GM15510 (cell line): Measurements from ENCODE around the gene DNMT3B.

Source experiments
- POLR2A ChIP-seq: IDR thresholded peaks from 3 replicates; pipeline ENCODE4 v1.6.1; 2011; ENCODE audit warnings: borderline replicate concordance; ENCODE audit not compliant: insufficient read length; ENCODE audit errors: extremely low read depth

DNMT3B gene

GRCh38 chr20:32822225-32822624 lies 60.0 kb downstream of the DNMT3B start:
- TF ChIP-seq POLR2A = no peak

GRCh38 chr20:32823078-32823477 lies 60.9 kb downstream of the DNMT3B start:
- TF ChIP-seq POLR2A = no peak

GRCh38 chr20:32823737-32824588 lies 61.8 kb downstream of the DNMT3B start:
- TF ChIP-seq POLR2A = no peak

- no peak for TF ChIP-seq POLR2A
These were observed 66.0 kb downstream of the DNMT3B start for GRCh38 chr20:32828029-32828680.

- TF ChIP-seq POLR2A = no peak
These were observed 67.3 kb downstream of the DNMT3B start for GRCh38 chr20:32829311-32830005.

- no peak for TF ChIP-seq POLR2A
These were observed 68.3 kb downstream of the DNMT3B start for GRCh38 chr20:32830437-32830836.

- TF ChIP-seq POLR2A = no peak
These were observed 69.8 kb downstream of the DNMT3B start for GRCh38 chr20:32831982-32832381.

GRCh38 chr20:32832664-32833063 lies 70.5 kb downstream of the DNMT3B start:
- no peak for TF ChIP-seq POLR2A

- no peak for TF ChIP-seq POLR2A
These were observed 72.8 kb downstream of the DNMT3B start for GRCh38 chr20:32834972-32835371.

GRCh38 chr20:32837157-32837556 lies 75.0 kb downstream of the DNMT3B start:
- TF ChIP-seq POLR2A = no peak

- TF ChIP-seq POLR2A = no peak
These were observed 77.2 kb downstream of the DNMT3B start for GRCh38 chr20:32839227-32839981.

GRCh38 chr20:32839982-32840285 lies 77.7 kb downstream of the DNMT3B start:
- TF ChIP-seq POLR2A = no peak

- no peak for TF ChIP-seq POLR2A
These were observed 79.0 kb downstream of the DNMT3B start for GRCh38 chr20:32841174-32841573.

- no peak for TF ChIP-seq POLR2A
These were observed 79.4 kb downstream of the DNMT3B start for GRCh38 chr20:32841632-32842031.
